Panc1 (cell line): ENCODE results near the gene GRID1. TPM values are rescaled to one million over a fixed set of nuclear protein-coding genes. Genes with fewer than 3 reads are reported as not detected.

ENCODE experiments used
- ATAC-seq: fragments of 200-7000 bp; cut with Tn5 transposase; 2 replicates; pipeline ENCODE4 v1.9.1; 2020; ENCODE audit warnings: mild to moderate bottlenecking, moderate library complexity
- BruUV-seq: library from RNA; stranded (reverse); fragments of 400-500 nt; replicated peaks from 2 replicates; lab custom pipeline; 2021; lab: Mats Ljungman, UMichigan
- CTCF ChIA-PET: fragments of 300-600 bp; sonication (Branson Sonifier 250); formaldehyde crosslinking; loops from one replicate; lab custom pipeline; 2022; ENCODE audit warnings: antibody characterized with exemption; lab: Charles Lee
- POLR2A ChIA-PET: fragments of 300-600 bp; sonication (Branson Sonifier 250); formaldehyde crosslinking; loops from one replicate; lab custom pipeline; 2022; ENCODE audit warnings: antibody characterized with exemption; lab: Charles Lee
- DNase-seq: peaks from one replicate; pipeline ENCODE4 v3.0.0-alpha.2; 2010; ENCODE audit warnings: low read depth, low spot score
- H3K27ac ChIP-seq: 2 replicates; pipeline ENCODE4 v1.5.1; 2011; ENCODE audit warnings: mild to moderate bottlenecking, low read length, inconsistent platforms
- H3K27me3 ChIP-seq: fragments of 200-500 bp; sonication (Bioruptor generic); 2 replicates; pipeline ENCODE4 v1.6.0; 2014; ENCODE audit warnings: low read length, inconsistent platforms; ENCODE audit not compliant: control insufficient read depth, insufficient read depth
- H3K36me3 ChIP-seq: fragments of 200-500 bp; sonication (Bioruptor generic); 2 replicates; pipeline ENCODE4 v1.5.1; 2014; ENCODE audit warnings: inconsistent platforms, mild to moderate bottlenecking, low read length, moderate library complexity; ENCODE audit not compliant: control insufficient read depth, insufficient read depth
- H3K4me1 ChIP-seq: 2 replicates; pipeline ENCODE4 v1.5.1; 2011; ENCODE audit warnings: inconsistent platforms, mild to moderate bottlenecking, low read length, moderate library complexity; ENCODE audit not compliant: control insufficient read depth, insufficient read depth
- H3K4me3 ChIP-seq, 2 experiments: 2 replicates each; pipeline ENCODE4 v1.5.1; 2011 to 2012; ENCODE audit warnings: low read depth in 2 of 2, low read length in 2 of 2, mild to moderate bottlenecking in 2 of 2, inconsistent platforms in 1 of 2, moderate library complexity in 1 of 2
- H3K9me3 ChIP-seq: fragments of 200-500 bp; sonication (Bioruptor generic); 2 replicates; pipeline ENCODE4 v1.5.1; 2014; ENCODE audit warnings: low read depth, mild to moderate bottlenecking, inconsistent platforms, low read length, moderate library complexity; ENCODE audit not compliant: control insufficient read depth, insufficient read depth
- CTCF ChIP-seq: fragments of 450-650 bp; IDR thresholded peaks from 2 replicates; pipeline ENCODE4 v1.5.1; 2017; ENCODE audit warnings: mild to moderate bottlenecking
- POLR2AphosphoS5 ChIP-seq: IDR thresholded peaks from 2 replicates; pipeline ENCODE4 v1.6.1; 2012; ENCODE audit warnings: mild to moderate bottlenecking, low read depth, low read length, moderate library complexity
- REST ChIP-seq, 2 experiments: IDR thresholded peaks; 2 replicates each; pipeline ENCODE4 v1.6.1; 2011 to 2012; ENCODE audit warnings: low read depth in 2 of 2, control low read depth in 1 of 2, low read length in 1 of 2, mild to moderate bottlenecking in 1 of 2, moderate library complexity in 1 of 2; ENCODE audit not compliant: insufficient read depth in 1 of 2
- SIN3A ChIP-seq: IDR thresholded peaks from 2 replicates; pipeline ENCODE4 v1.6.1; 2012; ENCODE audit warnings: low read depth, mild to moderate bottlenecking, low read length, moderate library complexity, borderline replicate concordance; ENCODE audit not compliant: insufficient read depth
- TCF7L2 ChIP-seq: IDR thresholded peaks from 2 replicates; pipeline ENCODE4 v1.6.1; 2011; ENCODE audit warnings: mild to moderate bottlenecking, low read depth, low read length, inconsistent platforms
- in situ Hi-C: cut with HindIII; loops from 2 replicates; pipeline ENCODE4 v1.10.0; 2016; ENCODE audit warnings: low sequenced_read_pairs, low pct_unique_long_range_greater_than_20kb
- intact Hi-C: fragments of 100-400 bp; cut with micrococcal nuclease; formaldehyde crosslinking; loops from one replicate; pipeline ENCODE4 v1.10.0; 2022; ENCODE audit not compliant: unreplicated experiment
- total RNA-seq: library from RNA; stranded (reverse); gene quantifications from one replicate; pipeline ENCODE4 v1.2.1, GENCODE V29; 2021; ENCODE audit not compliant: unreplicated experiment

Gene GRID1
- total RNA-seq, 1 experiment from 2014 or later, result 2.3 TPM

GRCh38 chr10:85781404-85781803 lies 585.2 kb downstream of the GRID1 start:
- H3K36me3 ChIP-seq, result no peaks in the 10 kb centered on the region
- ATAC-seq (no peak), DNase-seq (no peak)
- POLR2A ChIA-PET, result no interaction called here
- intact Hi-C loops (no loop called here), in situ Hi-C loops (no loop called here)
- no peak overlapping the region for H3K27ac ChIP-seq
- CTCF ChIA-PET, result no interaction called here
- TF ChIP-seq REST (IDR thresholded peaks at IDR 0.05; ENCODE audit: insufficient read depth in 1 of 2, low read depth in 2 of 2, low read length in 1 of 2), result no peak
- no peak for TF ChIP-seq TCF7L2
- no peak for TF ChIP-seq SIN3A
- TF ChIP-seq POLR2AphosphoS5, result no peak
- no peak for TF ChIP-seq CTCF
- no peaks in the 10 kb centered on the region for H3K4me1 ChIP-seq
- no peak overlapping the region for H3K4me3 ChIP-seq
- H3K9me3 ChIP-seq, result no peaks in the 10 kb centered on the region
- BruUV-seq, result no TSS peak
- H3K27me3 ChIP-seq, result no peaks in the 10 kb centered on the region

GRCh38 chr10:85778074-85778473 lies 588.5 kb downstream of the GRID1 start:
- Histone ChIP-seq H3K27me3 (no peaks in the 10 kb centered on the region), H3K4me3 (no peak overlapping the region), H3K4me1 (no peaks in the 10 kb centered on the region), H3K36me3 (no peaks in the 10 kb centered on the region), H3K9me3 (no peaks in the 10 kb centered on the region), H3K27ac (no peak overlapping the region)
- ATAC-seq, result no peak
- CTCF ChIA-PET, result no interaction called here
- no peak for DNase-seq
- POLR2A ChIA-PET, result no interaction called here
- no TSS peak for BruUV-seq
- intact Hi-C loops (no loop called here), in situ Hi-C loops (no loop called here)
- TF ChIP-seq SIN3A, result no peak
- TF ChIP-seq CTCF, result no peak
- no peak for TF ChIP-seq REST (IDR thresholded peaks at IDR 0.05; ENCODE audit: insufficient read depth in 1 of 2, low read depth in 2 of 2, low read length in 1 of 2)
- no peak for TF ChIP-seq TCF7L2
- TF ChIP-seq POLR2AphosphoS5, result no peak
